HFFc6 (cell line): ENCODE results near the gene BRD1. TPM values are rescaled to one million over a fixed set of nuclear protein-coding genes. Genes with fewer than 3 reads are reported as not detected.
A peak's percentile ranks its signal among the peaks of the same experiment; 100 is the strongest.

Experiments
- DNase-seq: peaks from one replicate; pipeline ENCODE4 v3.0.0-alpha.2; 2018
- H3K27ac Mint-ChIP-seq: 2 replicates; pipeline ENCODE4 v1.8.0; 2020; ENCODE audit warnings: mild to moderate bottlenecking, mixed read lengths
- H3K27me3 Mint-ChIP-seq: 2 replicates; pipeline ENCODE4 v1.8.0; 2021; ENCODE audit warnings: mild to moderate bottlenecking, moderate library complexity, mixed read lengths; ENCODE audit not compliant: insufficient read depth
- H3K36me3 Mint-ChIP-seq: 2 replicates; pipeline ENCODE4 v1.8.0; 2021; ENCODE audit warnings: low read depth, mixed read lengths
- H3K4me1 Mint-ChIP-seq: 2 replicates; pipeline ENCODE4 v1.8.0; 2020; ENCODE audit warnings: low read depth, mixed read lengths
- H3K4me3 Mint-ChIP-seq: 2 replicates; pipeline ENCODE4 v1.8.0; 2020; ENCODE audit warnings: mild to moderate bottlenecking, moderate library complexity, mixed read lengths
- H3K9me3 Mint-ChIP-seq: 2 replicates; pipeline ENCODE4 v1.8.0; 2020; ENCODE audit warnings: mild to moderate bottlenecking, mixed read lengths
- total RNA-seq, 6 experiments: library from RNA; stranded (reverse); fragmentation: NEBNext Ultra II Directional; extraction: Animal tissue kit (Norgen Biotek cat#: 25700); gene quantifications; 2 replicates in 1 of 6; 3 replicates in 5 of 6; pipeline ENCODE4 v1.2.3, GENCODE V29; 2021
- TF ChIP-seq, protein P1 (sequence below): fragments of 200-600 bp; sonication (generic); IDR thresholded peaks from 2 replicates; pipeline ENCODE4 v1.5.0; 2021; ENCODE audit warnings: antibody characterized with exemption, mild to moderate bottlenecking

BRD1 gene
- total RNA-seq, 6 experiments from 2014 or later = 17.2 to 20.8 (median 18.1) TPM

DNA sequence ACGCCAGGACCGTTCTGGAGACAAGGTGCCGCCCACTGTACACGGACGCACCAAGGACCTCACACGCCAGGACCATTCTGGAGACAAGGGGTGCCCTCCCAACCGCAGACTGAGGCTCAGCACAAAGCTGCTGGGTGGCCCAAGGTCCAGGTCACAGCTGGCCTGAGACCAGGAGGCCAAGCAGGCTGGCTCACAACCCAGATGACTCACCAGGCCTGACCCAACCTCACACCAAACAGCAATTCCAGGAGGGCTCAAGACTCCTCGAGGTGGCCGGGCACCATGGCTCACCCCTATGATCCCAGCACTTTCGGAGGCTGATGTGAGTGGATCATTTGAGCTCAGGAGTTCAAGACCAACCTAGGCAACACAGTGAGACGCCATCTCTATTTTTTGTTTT lies 14.8 kb downstream of the BRD1 start:
- H3K27me3 Mint-ChIP-seq = no peaks in the 10 kb centered on the region; the same call in 1 of the 2 replicates
- no peak overlapping the region for H3K27ac Mint-ChIP-seq
- H3K9me3 Mint-ChIP-seq = no peaks in the 10 kb centered on the region
- H3K4me3 Mint-ChIP-seq = no peak overlapping the region
- TF ChIP-seq, protein P1, sequence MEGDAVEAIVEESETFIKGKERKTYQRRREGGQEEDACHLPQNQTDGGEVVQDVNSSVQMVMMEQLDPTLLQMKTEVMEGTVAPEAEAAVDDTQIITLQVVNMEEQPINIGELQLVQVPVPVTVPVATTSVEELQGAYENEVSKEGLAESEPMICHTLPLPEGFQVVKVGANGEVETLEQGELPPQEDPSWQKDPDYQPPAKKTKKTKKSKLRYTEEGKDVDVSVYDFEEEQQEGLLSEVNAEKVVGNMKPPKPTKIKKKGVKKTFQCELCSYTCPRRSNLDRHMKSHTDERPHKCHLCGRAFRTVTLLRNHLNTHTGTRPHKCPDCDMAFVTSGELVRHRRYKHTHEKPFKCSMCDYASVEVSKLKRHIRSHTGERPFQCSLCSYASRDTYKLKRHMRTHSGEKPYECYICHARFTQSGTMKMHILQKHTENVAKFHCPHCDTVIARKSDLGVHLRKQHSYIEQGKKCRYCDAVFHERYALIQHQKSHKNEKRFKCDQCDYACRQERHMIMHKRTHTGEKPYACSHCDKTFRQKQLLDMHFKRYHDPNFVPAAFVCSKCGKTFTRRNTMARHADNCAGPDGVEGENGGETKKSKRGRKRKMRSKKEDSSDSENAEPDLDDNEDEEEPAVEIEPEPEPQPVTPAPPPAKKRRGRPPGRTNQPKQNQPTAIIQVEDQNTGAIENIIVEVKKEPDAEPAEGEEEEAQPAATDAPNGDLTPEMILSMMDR = no peak
- DNase-seq = no peak
- H3K36me3 Mint-ChIP-seq = peaks cover 8% of the 10 kb centered on the region
- peaks cover 20% of the 10 kb centered on the region for H3K4me1 Mint-ChIP-seq

DNA sequence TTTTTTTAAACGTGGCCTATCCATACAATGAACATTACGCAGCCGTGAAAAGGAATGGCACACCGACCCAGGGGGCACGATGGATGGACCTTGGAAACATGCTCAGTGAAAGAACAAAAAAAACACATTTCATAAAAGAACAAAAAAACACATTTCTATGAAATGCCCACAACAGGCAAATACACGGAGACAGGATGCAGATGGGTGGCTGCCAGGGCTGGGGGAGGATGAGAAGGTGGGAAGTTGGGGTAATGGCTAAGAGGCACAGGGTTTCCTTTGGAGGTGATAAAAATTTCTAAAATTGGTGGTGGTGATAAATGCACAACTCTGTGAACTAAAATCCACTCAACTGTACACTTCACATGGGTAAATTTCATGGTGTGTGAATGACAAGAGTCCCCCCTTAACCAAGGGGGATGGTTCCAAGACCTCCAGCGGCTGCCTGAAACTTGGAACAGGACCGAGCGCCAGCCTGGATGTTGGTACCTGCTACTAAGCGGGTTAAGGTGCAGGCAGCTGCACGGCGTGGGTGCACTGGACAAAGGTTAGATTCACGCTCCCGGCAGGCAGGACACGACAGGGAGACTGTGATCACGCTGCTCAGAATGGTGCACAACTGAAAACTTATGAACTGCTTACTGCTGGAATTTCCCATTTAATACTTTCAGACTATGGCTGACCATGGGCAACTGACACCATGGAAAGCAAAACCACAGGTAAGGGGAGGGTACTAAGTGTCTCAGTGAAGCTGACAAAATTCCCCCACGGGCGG lies 16.5 kb downstream of the BRD1 start:
- DNase-seq = no peak
- TF ChIP-seq, protein P1 = no peak
- Mint-ChIP-seq H3K4me1 (peaks cover 20% of the 10 kb centered on the region), H3K27me3 (no peaks in the 10 kb centered on the region; the same call in 1 of the 2 replicates), H3K36me3 (peaks cover 11% of the 10 kb centered on the region), H3K27ac (no peak overlapping the region), H3K4me3 (no peak overlapping the region), H3K9me3 (no peaks in the 10 kb centered on the region)

DNA sequence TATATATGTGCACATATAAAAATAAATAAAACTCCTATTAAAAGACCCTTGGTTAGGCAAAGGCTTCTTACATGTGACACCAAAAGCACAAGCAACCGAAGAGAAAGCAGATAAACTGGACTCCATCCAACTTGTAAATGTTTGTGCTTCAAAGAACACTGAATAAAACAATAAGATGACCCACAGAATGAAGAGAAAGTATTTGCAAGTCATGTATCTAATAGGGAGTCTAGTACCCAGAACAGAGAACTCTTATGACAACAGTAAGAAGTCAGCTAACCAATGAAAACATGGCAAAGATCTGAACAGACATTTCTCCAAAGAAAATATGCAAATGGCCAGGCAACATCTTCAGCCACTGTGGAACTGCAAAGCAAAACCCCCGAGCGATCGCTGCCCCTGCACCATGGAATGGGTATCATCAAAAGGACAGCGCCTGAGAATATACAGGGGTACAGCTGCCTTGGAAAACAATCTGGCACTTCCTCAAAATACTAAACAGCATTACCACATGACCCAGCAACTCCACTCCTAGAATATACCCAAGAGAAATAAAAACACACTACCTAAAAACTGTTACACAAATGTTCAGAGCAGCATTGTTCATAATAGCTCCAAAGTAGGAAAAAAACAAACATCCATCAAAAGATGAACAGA lies 17.2 kb downstream of the BRD1 start:
- TF ChIP-seq, protein P1 = no peak
- Mint-ChIP-seq H3K36me3 (peaks cover 14% of the 10 kb centered on the region), H3K4me1 (peaks cover 20% of the 10 kb centered on the region), H3K27ac (peak overlapping the region; percentile 22; the same call in 1 of the 2 replicates), H3K27me3 (no peaks in the 10 kb centered on the region; the same call in 1 of the 2 replicates), H3K9me3 (no peaks in the 10 kb centered on the region), H3K4me3 (no peak overlapping the region)
- no peak for DNase-seq

DNA sequence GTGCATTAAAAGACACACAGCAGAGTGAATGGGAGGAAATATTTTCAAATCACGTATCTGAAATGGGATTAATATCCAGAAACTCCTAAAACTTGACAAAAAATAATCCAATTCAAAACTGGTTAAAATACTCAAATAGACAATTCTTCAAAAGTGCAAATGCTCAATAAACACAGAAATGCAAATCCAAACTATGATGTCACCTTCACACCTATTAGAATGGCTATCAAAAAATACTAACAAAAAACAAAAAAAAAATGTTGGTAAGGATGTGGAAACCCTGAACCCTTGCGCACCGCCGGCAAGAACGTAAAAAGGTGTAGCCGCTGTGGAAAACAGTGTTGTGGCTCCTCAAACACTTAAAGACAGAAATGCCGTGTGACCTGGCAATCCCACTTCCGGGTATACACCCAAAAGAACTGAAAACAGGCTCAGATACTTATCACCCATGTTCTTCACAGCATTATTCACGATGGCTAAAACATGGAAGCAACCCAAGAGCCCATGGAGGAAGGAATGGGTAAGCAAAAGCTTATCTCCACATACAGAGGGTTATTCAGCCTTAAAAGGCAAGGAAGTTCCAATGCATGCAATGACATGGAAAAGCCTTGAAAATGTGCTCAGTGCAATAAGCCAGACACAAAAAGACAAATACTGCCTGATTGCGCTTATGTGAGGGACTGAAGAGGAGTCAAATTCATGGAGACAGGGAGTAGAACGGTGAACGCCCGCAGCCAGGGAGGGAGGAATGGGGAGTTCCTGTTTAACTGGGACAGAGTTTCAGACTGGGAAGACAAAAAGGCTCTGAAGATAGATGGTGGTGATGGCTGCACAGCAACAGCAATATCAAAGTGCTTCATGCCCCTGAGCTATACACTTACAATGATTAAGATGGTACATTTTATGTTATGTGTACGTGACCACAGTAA lies 19.6 kb downstream of the BRD1 start:
- Mint-ChIP-seq H3K4me3 (no peak overlapping the region), H3K4me1 (peaks cover 20% of the 10 kb centered on the region)
- DNase-seq = no peak

DNA sequence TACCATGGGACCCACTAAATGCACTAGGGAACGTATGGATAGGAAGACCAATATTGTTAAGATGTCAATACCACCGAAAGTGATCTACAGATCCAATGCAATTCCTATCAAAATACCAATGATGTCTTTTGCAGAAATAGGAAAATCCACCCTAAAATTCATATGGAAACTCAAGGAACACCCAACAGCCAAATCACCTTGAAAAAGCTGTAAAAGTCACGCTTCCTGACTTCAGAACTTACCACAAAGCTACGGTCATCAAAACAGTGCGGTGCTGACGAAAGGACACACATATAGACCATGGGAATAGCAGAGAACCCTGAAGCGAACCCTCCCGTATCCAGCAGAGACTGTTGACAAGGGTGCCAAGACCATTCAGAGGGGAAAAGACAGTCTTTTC lies 20.5 kb downstream of the BRD1 start:
- DNase-seq = no peak
- TF ChIP-seq, protein P1 = no peak
- Mint-ChIP-seq H3K36me3 (peaks cover 14% of the 10 kb centered on the region), H3K4me1 (peaks cover 15% of the 10 kb centered on the region), H3K4me3 (no peak overlapping the region), H3K27ac (no peak overlapping the region), H3K27me3 (no peaks in the 10 kb centered on the region; the same call in 1 of the 2 replicates), H3K9me3 (no peaks in the 10 kb centered on the region)

More for the DNA sequence above, 19.6 kb downstream of the BRD1 start:
- H3K27ac Mint-ChIP-seq = no peak overlapping the region
- peaks cover 14% of the 10 kb centered on the region for H3K36me3 Mint-ChIP-seq
- TF ChIP-seq, protein P1 = no peak
- H3K9me3 Mint-ChIP-seq = no peaks in the 10 kb centered on the region
- no peaks in the 10 kb centered on the region; the same call in 1 of the 2 replicates for H3K27me3 Mint-ChIP-seq
